ENCODE results near the gene TAGLN.

- TF ChIP-seq, protein P1, sequence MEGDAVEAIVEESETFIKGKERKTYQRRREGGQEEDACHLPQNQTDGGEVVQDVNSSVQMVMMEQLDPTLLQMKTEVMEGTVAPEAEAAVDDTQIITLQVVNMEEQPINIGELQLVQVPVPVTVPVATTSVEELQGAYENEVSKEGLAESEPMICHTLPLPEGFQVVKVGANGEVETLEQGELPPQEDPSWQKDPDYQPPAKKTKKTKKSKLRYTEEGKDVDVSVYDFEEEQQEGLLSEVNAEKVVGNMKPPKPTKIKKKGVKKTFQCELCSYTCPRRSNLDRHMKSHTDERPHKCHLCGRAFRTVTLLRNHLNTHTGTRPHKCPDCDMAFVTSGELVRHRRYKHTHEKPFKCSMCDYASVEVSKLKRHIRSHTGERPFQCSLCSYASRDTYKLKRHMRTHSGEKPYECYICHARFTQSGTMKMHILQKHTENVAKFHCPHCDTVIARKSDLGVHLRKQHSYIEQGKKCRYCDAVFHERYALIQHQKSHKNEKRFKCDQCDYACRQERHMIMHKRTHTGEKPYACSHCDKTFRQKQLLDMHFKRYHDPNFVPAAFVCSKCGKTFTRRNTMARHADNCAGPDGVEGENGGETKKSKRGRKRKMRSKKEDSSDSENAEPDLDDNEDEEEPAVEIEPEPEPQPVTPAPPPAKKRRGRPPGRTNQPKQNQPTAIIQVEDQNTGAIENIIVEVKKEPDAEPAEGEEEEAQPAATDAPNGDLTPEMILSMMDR (IDR thresholded peaks at IDR 0.05) = no peak
- TF ChIP-seq POLR2A (IDR thresholded peaks at IDR 0.05) = no peak
These were observed 21.5 kb upstream of the TAGLN start for GRCh38 chr11:117177534-117178209.

Measured in right lobe of liver (tissue), 4 donors.